ENCODE results near the gene OFD1.

OFD1 gene

GRCh38 chrX:13816643-13817627, 82.4 kb downstream of the OFD1 start, which contains the start of gene GPM6B:
TSS of gene GPM6B (minus strand) at chrX:13817093. CDS start at chrX:13816904, 189 bp downstream.
- no peaks in the 10 kb centered on the region for H3F3A ChIP-seq (ENCODE audit: control insufficient read depth, insufficient read depth)
- no peaks in the 10 kb centered on the region for H4K20me1 ChIP-seq (ENCODE audit: control insufficient read depth, insufficient read depth, low read depth, low read length)
- no peak within 1 kb of the TSS for H3K4me2 ChIP-seq (ENCODE audit: low read length)
- no peaks in the 10 kb centered on the region for H3K79me2 ChIP-seq (ENCODE audit: control insufficient read depth, low read length)
- H3K27me3 ChIP-seq (ENCODE audit: control insufficient read depth, low read length) = peaks cover 3% of the 10 kb centered on the region; the same call in 1 of the 2 replicates
- no peak within 1 kb of the TSS for H3K27ac ChIP-seq (ENCODE audit: low read depth, low read length)
- no peaks in the 10 kb centered on the region for H3K4me1 ChIP-seq (ENCODE audit: control insufficient read depth, low read length)
- H3K4me3 ChIP-seq (ENCODE audit: low read length) = no peak within 1 kb of the TSS
- TF ChIP-seq EZH2phosphoT487 (IDR thresholded peaks at IDR 0.05; ENCODE audit: borderline replicate concordance, low read length) (no peak), CTCF (IDR thresholded peaks at IDR 0.05; ENCODE audit: low read depth, low read length, poor library complexity, severe bottlenecking) (no peak)
- H3K9me3 ChIP-seq (ENCODE audit: control insufficient read depth, insufficient read depth, low read length) = no peaks in the 10 kb centered on the region
- H3K9me2 ChIP-seq (replicated peaks; ENCODE audit: control insufficient read depth, low read length) = no peaks in the 10 kb centered on the region
- H3K36me3 ChIP-seq (ENCODE audit: control insufficient read depth, low read length) = no peaks in the 10 kb centered on the region
